ENCODE results near the gene DRAM1. TPM values are rescaled to one million over a fixed set of nuclear protein-coding genes. Genes with fewer than 3 reads are reported as not detected.
"Not testable (repeated sequence)": the region's sequence is repeated elsewhere in the genome, so short reads cannot be mapped to it uniquely, and the experiment has no call there.

DRAM1 gene
- total and polyA plus RNA-seq, 10 of the 15 experiments (the other 5 are each of a cell fraction or from before 2014, with no cell fraction given) = 22.4 to 91.5 (median 41.4) TPM

- peaks cover 62% of the 10 kb centered on the region for H3K4me1 ChIP-seq (ENCODE audit: control insufficient read depth, insufficient read depth, low read length)
- no peak for ATAC-seq
- FAIRE-seq = no peak
- in situ Hi-C loops (cut with MboI) (no loop called here), intact Hi-C loops (cut with micrococcal nuclease; ENCODE audit: unreplicated experiment) (loop anchor here (2.0 kb wide), 1 partner anchor 77 kb away; no protein-coding TSS in a partner anchor)
- ChIA-PET SMC1A (ENCODE audit: uncharacterized antibody, unreplicated experiment) (interaction anchor here (0.7 to 2.5 kb wide), 19 partner anchors 9 to 876 kb away, joined by 3 to 18 read pairs (median 4); partner anchors contain the start of gene GNPTAB), POLR2A (interaction anchor here (0.7 to 2.0 kb wide), 5 partner anchors 18 to 63 kb away, joined by 3 to 7 read pairs (median 3); partner anchors contain the start of gene DRAM1), CTCF (interaction anchor here (0.8 to 3.2 kb wide), 8 partner anchors 16 to 84 kb away, joined by 3 to 38 read pairs (median 3); no protein-coding TSS in a partner anchor), RAD21 (ENCODE audit: unreplicated experiment) (interaction anchor here (0.7 to 2.7 kb wide), 6 partner anchors 9 to 46 kb away, joined by 3 to 16 read pairs (median 6); partner anchors contain the start of gene GNPTAB)
- TF ChIP-seq ETV6 (conservative IDR thresholded peaks at IDR 0.05 in 1 of 2, IDR thresholded peaks at IDR 0.05 in 1 of 2; ENCODE audit: borderline replicate concordance in 1 of 2, low read depth in 1 of 2) (0 out of 4 replicates have a peak, but pooled peaks of 1 of the 2 experiments have one; percentile 46), EZH2 (IDR thresholded peaks at IDR 0.05; ENCODE audit: borderline replicate concordance, control insufficient read depth, low read depth, low read length) (no peak)
- H2AFZ ChIP-seq (ENCODE audit: control insufficient read depth, low read depth, low read length) = peak overlapping the region; percentile 71
- no peak overlapping the region for H3K9ac ChIP-seq (ENCODE audit: control insufficient read depth, insufficient read depth, low read length)
- DNase-seq (ENCODE audit: low read depth, low spot score) = no peak
- BruUV-seq (replicated peaks) = no TSS peak
- H3K4me3 ChIP-seq = no peak overlapping the region
- no peaks in the 10 kb centered on the region for H4K20me1 ChIP-seq (ENCODE audit: control insufficient read depth, insufficient read depth)
- peaks cover 10% of the 10 kb centered on the region for H3K9me3 ChIP-seq (replicated peaks; ENCODE audit: control insufficient read depth, insufficient read depth, low read length)
- H3K27ac ChIP-seq (ENCODE audit: control insufficient read depth, insufficient read depth) = peak overlapping the region; percentile 75
- no peaks in the 10 kb centered on the region for H3K36me3 ChIP-seq (ENCODE audit: control insufficient read depth in 2 of 2, insufficient read depth in 2 of 2, low read length in 1 of 2)
- H3K27me3 ChIP-seq (replicated peaks in 1 of 2; ENCODE audit: control insufficient read depth in 2 of 2, insufficient read depth in 2 of 2, low read length in 1 of 2) = no peaks in the 10 kb centered on the region
- WGBS (ENCODE audit: insufficient coverage, insufficient replicate concordance, low lambda C conversion rate, missing lambda C conversion rate) = 81% methylated on average over 3 of the region's 3 CpGs
- H3K79me2 ChIP-seq (ENCODE audit: control insufficient read depth, insufficient read depth, low read length) = no peaks in the 10 kb centered on the region
- H3K4me2 ChIP-seq (ENCODE audit: control insufficient read depth, insufficient read depth) = peak overlapping the region; percentile 8; the same call in 1 of the 2 replicates
Observed at GRCh38 chr12:101855976-101856375, 21.4 kb upstream of the DRAM1 start.

GRCh38 chr12:101856614-101857013, 20.8 kb upstream of the DRAM1 start:
- ChIA-PET RAD21 (ENCODE audit: unreplicated experiment) (interaction anchor here (0.7 to 2.7 kb wide), 5 partner anchors 9 to 46 kb away, joined by 3 to 16 read pairs (median 7); no protein-coding TSS in a partner anchor), SMC1A (ENCODE audit: uncharacterized antibody, unreplicated experiment) (interaction anchor here (0.7 to 2.5 kb wide), 10 partner anchors 9 to 83 kb away, joined by 3 to 18 read pairs (median 5); partner anchors contain the start of gene GNPTAB), POLR2A (interaction anchor here (0.8 to 2.0 kb wide), 4 partner anchors 18 to 31 kb away, joined by 3 to 7 read pairs (median 4); partner anchors contain the start of gene DRAM1), CTCF (interaction anchor here (3.2 kb wide), 1 partner anchor 16 kb away, joined by 38 read pairs; no protein-coding TSS in a partner anchor)
- peaks cover 10% of the 10 kb centered on the region for H3K9me3 ChIP-seq (replicated peaks; ENCODE audit: control insufficient read depth, insufficient read depth, low read length)
- ATAC-seq = peak; percentile 23
- TF ChIP-seq PAX5 (IDR thresholded peaks at IDR 0.05; ENCODE audit: borderline replicate concordance, low read depth, low read length) (0 out of 2 replicates have a peak, but pooled peaks have one; percentile 56), YY1 (IDR thresholded peaks at IDR 0.05; ENCODE audit: low read depth, low read length) (0 out of 2 replicates have a peak, but pooled peaks have one; percentile 17), MEF2A (IDR thresholded peaks at IDR 0.05; ENCODE audit: insufficient read depth, low read depth, low read length) (peak; percentile 67; the same call in 1 of the 2 replicates), CREB1 (IDR thresholded peaks at IDR 0.05; ENCODE audit: low read depth) (0 out of 2 replicates have a peak, but pooled peaks have one; percentile 15), BCL11A (IDR thresholded peaks at IDR 0.05; ENCODE audit: low read depth, low read length) (0 out of 2 replicates have a peak, but pooled peaks have one; percentile 6), RUNX3 (IDR thresholded peaks at IDR 0.05; ENCODE audit: low read length) (peak; percentile 43), TCF12 (IDR thresholded peaks at IDR 0.05; ENCODE audit: low read depth, low read length) (peak; percentile 78), CBX5 (IDR thresholded peaks at IDR 0.05; ENCODE audit: low read depth) (0 out of 2 replicates have a peak, but pooled peaks have one; percentile 33), MTA3 (IDR thresholded peaks at IDR 0.05; ENCODE audit: borderline replicate concordance, low read length) (peak; percentile 50; the same call in 1 of the 2 replicates), CREM (IDR thresholded peaks at IDR 0.05; ENCODE audit: low read depth) (peak; percentile 41; the same call in 1 of the 2 replicates), ATF2 (IDR thresholded peaks at IDR 0.05; ENCODE audit: low read length) (peak; percentile 70; the same call in 1 of the 2 replicates), TCF3 (IDR thresholded peaks at IDR 0.05; ENCODE audit: borderline replicate concordance, insufficient read depth, low read depth, low read length) (0 out of 2 replicates have a peak, but pooled peaks have one; percentile 71)
- in situ Hi-C loops (cut with MboI); H3K79me2 ChIP-seq (ENCODE audit: control insufficient read depth, insufficient read depth, low read length); BruUV-seq (replicated peaks); H3K9ac ChIP-seq (ENCODE audit: control insufficient read depth, insufficient read depth, low read length); DNase-seq (ENCODE audit: low read depth, low spot score); H3K36me3 ChIP-seq (ENCODE audit: control insufficient read depth in 2 of 2, insufficient read depth in 2 of 2, low read length in 1 of 2); H3K4me3 ChIP-seq; H4K20me1 ChIP-seq (ENCODE audit: control insufficient read depth, insufficient read depth); H2AFZ ChIP-seq (ENCODE audit: control insufficient read depth, low read depth, low read length); FAIRE-seq; H3K27me3 ChIP-seq (replicated peaks in 1 of 2; ENCODE audit: control insufficient read depth in 2 of 2, insufficient read depth in 2 of 2, low read length in 1 of 2): not testable (repeated sequence)
- peak overlapping the region; percentile 50; the same call in 1 of the 2 replicates for H3K4me2 ChIP-seq (ENCODE audit: control insufficient read depth, insufficient read depth)
- H3K27ac ChIP-seq (ENCODE audit: control insufficient read depth, insufficient read depth) = peak overlapping the region; percentile 75
- WGBS (ENCODE audit: insufficient coverage, insufficient replicate concordance, low lambda C conversion rate, missing lambda C conversion rate) = 17% methylated on average over 5 of the region's 5 CpGs
- intact Hi-C loops (cut with micrococcal nuclease; ENCODE audit: unreplicated experiment) = loop anchor here (2.0 kb wide), 1 partner anchor 76 kb away; no protein-coding TSS in a partner anchor
- H3K4me1 ChIP-seq (ENCODE audit: control insufficient read depth, insufficient read depth, low read length) = peaks cover 64% of the 10 kb centered on the region
